B cell (primary cell): Measurements from ENCODE around the gene TRABD2B. TPM values are rescaled to one million over a fixed set of nuclear protein-coding genes. Genes with fewer than 3 reads are reported as not detected.

ENCODE experiments used
- ATAC-seq: fragments of 200-7000 bp; cut with Tn5 transposase; one replicate; pipeline ENCODE4 v1.10.0; 2021; ENCODE audit warnings: low read depth, mild to moderate bottlenecking, moderate number of reproducible peaks, moderate library complexity
- CTCF ChIA-PET: fragments of 350-600 bp; sonication (Branson Sonifier 250); formaldehyde crosslinking; loops from one replicate; lab custom pipeline; 2021; ENCODE audit warnings: antibody characterized with exemption, inconsistent platforms; lab: Charles Lee
- POLR2A ChIA-PET: fragments of 350-600 bp; sonication (Branson Sonifier 250); formaldehyde crosslinking; loops from one replicate; lab custom pipeline; 2021; ENCODE audit warnings: antibody characterized with exemption; lab: Charles Lee
- DNase-seq: peaks from one replicate; pipeline ENCODE4 v3.0.0; 2013
- H2AFZ ChIP-seq: 2 replicates; pipeline ENCODE4 v1.6.1; 2012; ENCODE audit warnings: mild to moderate bottlenecking, low read depth, low read length; ENCODE audit not compliant: insufficient read depth, poor library complexity, severe bottlenecking
- H3K27ac ChIP-seq, 2 donors: 1 replicate in 1 of 2; 2 replicates in 1 of 2; pipeline ENCODE4 v1.5.1; 2012 to 2013; ENCODE audit warnings: low read length in 2 of 2, mild to moderate bottlenecking in 2 of 2, moderate library complexity in 1 of 2
- H3K27me3 ChIP-seq, 4 experiments: fragments of 200-600 bp in 1 of 4; sonication (generic) in 1 of 4; replicated peaks in 1 of 4; 1 replicate in 2 of 4; 2 replicates in 2 of 4; pipeline versions ENCODE4 v1.6.1 to v1.7.0; 2013 to 2016; ENCODE audit warnings: low read length in 3 of 4, mild to moderate bottlenecking in 2 of 4, mixed read lengths in 1 of 4, moderate library complexity in 1 of 4; ENCODE audit not compliant: insufficient read depth in 4 of 4, control insufficient read depth in 3 of 4; ENCODE audit errors: control extremely low read depth in 1 of 4
- H3K36me3 ChIP-seq, 2 experiments: replicated peaks in 1 of 2; 1 replicate in 1 of 2; 2 replicates in 1 of 2; pipeline versions ENCODE4 v1.6.1 to v1.7.1; 2013; ENCODE audit warnings: low read length in 1 of 2; ENCODE audit not compliant: insufficient read depth in 2 of 2, control insufficient read depth in 1 of 2; ENCODE audit errors: control extremely low read depth in 1 of 2, extremely low read depth in 1 of 2
- H3K4me1 ChIP-seq, 2 donors: fragments of 200-600 bp in 1 of 2; sonication (generic) in 1 of 2; 1 replicate in 1 of 2; 2 replicates in 1 of 2; pipeline versions ENCODE4 v1.5.1 to v1.6.1; 2013 to 2017; ENCODE audit warnings: low read length in 2 of 2; ENCODE audit not compliant: control insufficient read depth in 2 of 2, insufficient read depth in 2 of 2
- H3K4me2 ChIP-seq: replicated peaks from 2 replicates; pipeline ENCODE3; 2012; ENCODE audit warnings: mild to moderate bottlenecking, low read depth, low read length; ENCODE audit not compliant: poor library complexity, severe bottlenecking
- H3K4me3 ChIP-seq, 5 experiments: fragments of 200-600 bp in 1 of 5; sonication (generic) in 1 of 5; 1 replicate in 3 of 5; 2 replicates in 2 of 5; pipeline versions ENCODE4 v1.5.1 to v1.7.0; 2011 to 2016; ENCODE audit warnings: low read length in 4 of 5, mild to moderate bottlenecking in 4 of 5, low read depth in 2 of 5, control low read depth in 1 of 5, moderate library complexity in 1 of 5; ENCODE audit not compliant: insufficient read depth in 1 of 5; ENCODE audit errors: control extremely low read depth in 1 of 5, extremely low read depth in 1 of 5
- H3K79me2 ChIP-seq: fragments of 200-600 bp; sonication (generic); one replicate; pipeline ENCODE4 v1.6.0; 2016; ENCODE audit warnings: low read length; ENCODE audit not compliant: control insufficient read depth, insufficient read depth
- H3K9ac ChIP-seq: fragments of 200-600 bp; sonication (generic); 2 replicates; pipeline ENCODE4 v1.6.1; 2017; ENCODE audit warnings: mild to moderate bottlenecking, low read length, moderate library complexity
- H3K9me3 ChIP-seq, 3 donors: one replicate each; pipeline versions ENCODE4 v1.6.1 to v1.7.1; 2013; ENCODE audit warnings: low read length in 2 of 3; ENCODE audit not compliant: control insufficient read depth in 2 of 3, insufficient read depth in 1 of 3; ENCODE audit errors: control extremely low read depth in 1 of 3
- H4K20me1 ChIP-seq: 2 replicates; pipeline ENCODE4 v1.6.0; 2012; ENCODE audit warnings: mild to moderate bottlenecking, low read length; ENCODE audit not compliant: insufficient read depth, control insufficient read depth, poor library complexity, severe bottlenecking
- H3K27ac Mint-ChIP-seq: one replicate; pipeline ENCODE4 v1.8.0; 2021; ENCODE audit warnings: mixed read lengths
- H3K27me3 Mint-ChIP-seq: one replicate; pipeline ENCODE4 v1.8.0; 2021; ENCODE audit warnings: mixed read lengths
- H3K4me1 Mint-ChIP-seq: one replicate; pipeline ENCODE4 v1.8.0; 2021; ENCODE audit warnings: mixed read lengths
- H3K4me3 Mint-ChIP-seq: one replicate; pipeline ENCODE4 v1.8.0; 2021; ENCODE audit warnings: mixed read lengths
- H3K9me3 Mint-ChIP-seq: one replicate; pipeline ENCODE4 v1.8.0; 2022; ENCODE audit warnings: mixed read lengths; ENCODE audit not compliant: insufficient read depth
- CTCF ChIP-seq: fragments of 200-600 bp; IDR thresholded peaks from one replicate; pipeline ENCODE4 v1.8.0; 2022; ENCODE audit warnings: antibody characterized with exemption, mild to moderate bottlenecking
- EZH2 ChIP-seq: IDR thresholded peaks from 2 replicates; pipeline ENCODE4 v1.6.1; 2012; ENCODE audit warnings: borderline replicate concordance, low read depth, mild to moderate bottlenecking, moderate library complexity, low read length; ENCODE audit not compliant: insufficient read depth, poor library complexity, severe bottlenecking
- WGBS: methylation state at CpG from one replicate; pipeline ENCODE4 v1.1.5; 2013; ENCODE audit warnings: missing lambda C conversion rate; ENCODE audit not compliant: insufficient coverage; 5-methylcytosine and 5-hydroxymethylcytosine counted together
- intact Hi-C: fragments of 100-400 bp; cut with micrococcal nuclease; formaldehyde crosslinking; loops from one replicate; pipeline ENCODE4 v1.10.0; 2022
- polyA plus RNA-seq: library from polyadenylated mRNA; depleted of rRNA; stranded (reverse); fragments of >200 nt; gene quantifications from 2 replicates; pipeline ENCODE4 v1.2.3, GENCODE V29; 2012
- total RNA-seq, 2 donors: library from RNA; stranded (reverse); fragments of 120-200 nt in 1 of 2; gene quantifications; 1 replicate in 1 of 2; 2 replicates in 1 of 2; pipeline versions ENCODE4 v1.2.3 to v1.2.4, GENCODE V29; 2013 to 2022

TRABD2B gene
- total and polyA plus RNA-seq, 2 donors (not counting 1 experiment from before 2014, with no cell fraction given), result not detected

- intact Hi-C loops, result no loop called here
- H3K9ac ChIP-seq, result no peak overlapping the region
- H3K4me1 ChIP-seq, result no peaks in the 10 kb centered on the region
- H3K4me3 ChIP-seq, result no peak overlapping the region
- ChIA-PET CTCF (no interaction called here), POLR2A (no interaction called here)
- no peak for ATAC-seq
- Mint-ChIP-seq H3K27me3 (peaks cover 6% of the 10 kb centered on the region), H3K9me3 (no peaks in the 10 kb centered on the region), H3K4me3 (no peak overlapping the region), H3K4me1 (no peaks in the 10 kb centered on the region), H3K27ac (no peak overlapping the region)
- no peak overlapping the region for H3K4me2 ChIP-seq
- no peaks in the 10 kb centered on the region for H4K20me1 ChIP-seq
- no peak for DNase-seq
- no peak overlapping the region for H3K27ac ChIP-seq
- no peaks in the 10 kb centered on the region for H3K36me3 ChIP-seq
- no peaks in the 10 kb centered on the region for H3K27me3 ChIP-seq
- TF ChIP-seq CTCF (no peak), EZH2 (no peak)
- no peak overlapping the region for H2AFZ ChIP-seq
- H3K79me2 ChIP-seq, result no peaks in the 10 kb centered on the region
- 97% methylated on average over 9 of the region's 9 CpGs for WGBS
- H3K9me3 ChIP-seq, result no peaks in the 10 kb centered on the region
These were observed 177.7 kb downstream of the TRABD2B start for GRCh38 chr1:47819574-47819888.

- Mint-ChIP-seq H3K4me1 (no peaks in the 10 kb centered on the region), H3K9me3 (no peaks in the 10 kb centered on the region), H3K4me3 (no peak overlapping the region), H3K27ac (no peak overlapping the region), H3K27me3 (peaks cover 6% of the 10 kb centered on the region)
- ChIA-PET CTCF (no interaction called here), POLR2A (no interaction called here)
- Histone ChIP-seq H3K4me1 (no peaks in the 10 kb centered on the region), H4K20me1 (no peaks in the 10 kb centered on the region), H3K9me3 (no peaks in the 10 kb centered on the region), H3K27ac (no peak overlapping the region), H2AFZ (no peak overlapping the region), H3K4me3 (no peak overlapping the region), H3K27me3 (no peaks in the 10 kb centered on the region), H3K4me2 (no peak overlapping the region), H3K36me3 (no peaks in the 10 kb centered on the region), H3K79me2 (no peaks in the 10 kb centered on the region), H3K9ac (no peak overlapping the region)
- ATAC-seq, result no peak
- DNase-seq, result no peak
- TF ChIP-seq CTCF, result no peak
- no peak for TF ChIP-seq EZH2
- intact Hi-C loops, result no loop called here
- WGBS, result 97% methylated on average over 19 of the region's 20 CpGs
These were observed 178.3 kb downstream of the TRABD2B start for GRCh38 chr1:47818682-47819573.
